Fibroblast of mammary gland (primary cell): ENCODE results near the gene MARCKSL1.
"Not testable (repeated sequence)": the region's sequence is repeated elsewhere in the genome, so short reads cannot be mapped to it uniquely, and the experiment has no call there.

Experiments
- DNase-seq: peaks from one replicate; pipeline ENCODE4 v3.0.0-alpha.2; 2010; ENCODE audit warnings: low read depth
- H3K4me3 ChIP-seq: 2 replicates; pipeline ENCODE4 v1.5.1; 2011; ENCODE audit warnings: low read depth, mild to moderate bottlenecking, low read length, moderate library complexity; ENCODE audit not compliant: control insufficient read depth
- CTCF ChIP-seq: conservative IDR thresholded peaks from 2 replicates; pipeline ENCODE4 v1.5.1; 2011; ENCODE audit warnings: low read depth, low read length, inconsistent platforms; ENCODE audit not compliant: control insufficient read depth, insufficient read depth

Gene MARCKSL1

GRCh38 chr1:32303997-32304622 is 31.9 kb downstream of the MARCKSL1 start:
- peak; percentile 21 for DNase-seq
- H3K4me3 ChIP-seq: no peak overlapping the region
- TF ChIP-seq CTCF: no peak

- no peak for TF ChIP-seq CTCF
- H3K4me3 ChIP-seq: no peak overlapping the region
- no peak for DNase-seq
Observed at GRCh38 chr1:32303358-32303757, 32.7 kb downstream of the MARCKSL1 start.

- no peak for TF ChIP-seq CTCF
- H3K4me3 ChIP-seq: no peak overlapping the region
- DNase-seq: no peak
Observed at GRCh38 chr1:32299327-32299726, 36.7 kb downstream of the MARCKSL1 start.

GRCh38 chr1:32298211-32298610 is 37.8 kb downstream of the MARCKSL1 start:
- H3K4me3 ChIP-seq, DNase-seq: not testable (repeated sequence)

- DNase-seq: peak; percentile 84
- no peak for TF ChIP-seq CTCF
- peak within 1 kb of the TSS; percentile 91 for H3K4me3 ChIP-seq
Observed at GRCh38 chr1:32291708-32292538, 44.1 kb downstream of the MARCKSL1 start, which contains the start of gene HDAC1. HDAC1 (plus strand) TSS chr1:32292083; CDS start chr1:32292170, 87 bp downstream.

- H3K4me3 ChIP-seq: peak overlapping the region; percentile 91
- peak; percentile 58 for DNase-seq
- TF ChIP-seq CTCF: no peak
Observed at GRCh38 chr1:32291145-32291707, 44.8 kb downstream of the MARCKSL1 start.

GRCh38 chr1:32289256-32289655 is 46.8 kb downstream of the MARCKSL1 start:
- H3K4me3 ChIP-seq: no peak overlapping the region
- no peak for DNase-seq
- TF ChIP-seq CTCF: no peak
